Stimulated activated CD4-positive, alpha-beta T cell treated with anti-CD3 and anti-CD28 coated beads, Interleukin-15, amount 100 ng/mL, for 1 hour (primary cell): ENCODE results near the gene LAMA1.

Experiments used
- DNase-seq, 2 donors: peaks; one replicate each; pipeline ENCODE4 v3.0.0-alpha.2; 2020; ENCODE audit warnings: low read depth in 1 of 2, low spot score in 1 of 2

The LAMA1 gene

DNA sequence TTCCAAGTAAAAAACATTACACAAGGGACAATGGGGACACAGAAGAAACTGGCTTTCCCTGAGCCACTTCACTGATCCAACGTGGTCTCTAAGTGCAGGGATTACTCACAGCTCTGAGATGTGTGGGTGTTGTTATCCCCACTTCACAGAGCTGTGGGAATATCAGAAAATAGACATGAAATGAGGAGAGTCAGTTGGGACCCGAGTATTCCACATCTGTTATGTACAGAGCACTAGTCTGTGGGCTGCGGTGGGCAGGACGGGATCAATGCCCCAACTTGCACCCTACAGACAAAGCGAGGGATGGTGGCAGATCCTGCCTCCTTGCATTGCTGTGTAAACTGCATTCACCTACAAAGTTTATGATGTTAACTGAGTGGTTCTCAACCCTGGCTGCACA is 11.7 kb downstream of the LAMA1 start:
- DNase-seq: no peak

DNA sequence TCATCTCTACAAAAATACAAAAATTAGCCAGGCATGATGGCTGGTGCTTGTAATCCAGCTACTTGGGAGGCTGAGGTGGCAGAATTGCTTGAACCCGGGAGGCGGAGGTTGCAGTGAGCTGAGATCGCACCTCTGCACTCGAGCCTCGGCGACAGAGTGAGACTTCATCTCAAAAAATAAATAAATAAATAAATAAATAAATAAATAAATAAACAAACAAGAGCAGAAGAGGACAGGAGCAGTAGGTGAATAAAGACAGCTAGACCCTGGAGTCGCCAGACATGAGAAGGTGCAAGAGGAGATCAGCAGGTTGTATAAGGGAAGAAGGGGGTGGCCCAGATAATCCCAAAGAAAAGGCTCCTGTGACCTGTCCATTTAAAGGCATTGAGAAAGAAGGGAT is 12.3 kb downstream of the LAMA1 start:
- no peak for DNase-seq

- DNase-seq: no peak
Measured at GRCh38 chr18:7104649-7105048, 12.9 kb downstream of the LAMA1 start.

DNA sequence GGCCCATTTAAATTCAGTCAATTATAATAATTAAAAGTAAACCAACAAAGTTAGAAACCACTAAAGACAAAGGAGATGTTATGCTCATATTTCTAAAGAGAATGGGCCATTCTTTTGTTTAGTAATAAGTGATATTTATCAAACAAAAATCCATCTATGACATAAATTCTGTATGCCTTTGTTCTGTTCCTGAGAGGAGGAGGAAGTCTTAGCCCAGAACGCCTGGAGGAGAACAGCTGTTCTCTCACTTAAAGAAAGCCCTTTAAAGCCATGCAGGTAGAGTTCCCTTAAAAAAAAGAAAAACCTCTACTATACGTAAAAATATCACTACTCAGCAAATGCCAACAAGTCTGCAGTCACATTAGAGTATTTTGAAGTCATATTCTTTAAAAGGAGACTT is 15.5 kb downstream of the LAMA1 start:
- no peak for DNase-seq

- DNase-seq: no peak
Measured at GRCh38 chr18:7096838-7097237, 20.8 kb downstream of the LAMA1 start.

- no peak for DNase-seq
Measured at GRCh38 chr18:7094427-7094826, 23.2 kb downstream of the LAMA1 start.

DNA sequence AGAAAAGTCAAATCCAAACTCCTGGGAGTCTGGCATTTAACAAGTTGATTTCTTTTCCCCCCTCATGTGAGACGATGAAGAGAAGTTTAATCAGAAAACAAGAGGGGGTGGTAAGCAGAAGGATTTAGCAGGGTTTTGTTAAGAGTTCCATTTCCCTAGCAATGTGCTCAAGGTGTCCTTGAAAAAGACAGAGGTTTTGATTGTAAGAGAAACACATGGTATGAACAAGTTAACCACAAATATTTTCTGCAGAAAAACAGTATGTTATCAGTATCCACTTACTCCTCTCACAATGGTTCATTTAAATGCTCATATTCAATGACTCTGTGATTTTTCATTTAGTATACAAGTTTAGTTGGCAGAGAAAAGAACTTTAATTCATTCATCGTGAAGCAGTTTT is 26.8 kb downstream of the LAMA1 start:
- DNase-seq: no peak

- no peak for DNase-seq
Measured at GRCh38 chr18:7089369-7089768, 28.2 kb downstream of the LAMA1 start.

GRCh38 chr18:7084080-7085065 is 33.2 kb downstream of the LAMA1 start:
- no peak for DNase-seq

GRCh38 chr18:7082671-7083070 is 34.9 kb downstream of the LAMA1 start:
- no peak for DNase-seq

GRCh38 chr18:7079231-7079630 is 38.4 kb downstream of the LAMA1 start:
- no peak for DNase-seq

DNA sequence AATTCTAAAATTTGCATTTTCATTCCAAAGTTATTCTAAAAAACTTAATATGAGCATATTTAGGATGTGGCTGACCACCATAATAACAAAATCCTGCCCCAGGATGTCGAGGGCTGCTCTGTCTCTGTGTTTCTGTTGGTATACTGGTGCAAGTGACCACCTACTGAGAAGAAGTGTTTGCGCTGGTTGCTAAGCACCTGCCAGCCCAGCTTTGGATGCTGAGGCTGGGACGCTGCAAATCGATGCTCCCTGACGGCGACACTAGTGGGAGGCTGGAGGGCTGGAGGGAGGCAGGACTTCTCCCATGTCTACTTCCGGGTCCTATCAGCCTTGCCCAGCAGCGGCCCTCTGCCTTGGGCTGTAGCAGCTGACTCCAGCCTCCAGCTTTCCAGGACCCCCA is 45.0 kb downstream of the LAMA1 start:
- no peak for DNase-seq

GRCh38 chr18:7071600-7071999 is 46.0 kb downstream of the LAMA1 start:
- no peak for DNase-seq

GRCh38 chr18:7070466-7070865 is 47.1 kb downstream of the LAMA1 start:
- DNase-seq: no peak

DNA sequence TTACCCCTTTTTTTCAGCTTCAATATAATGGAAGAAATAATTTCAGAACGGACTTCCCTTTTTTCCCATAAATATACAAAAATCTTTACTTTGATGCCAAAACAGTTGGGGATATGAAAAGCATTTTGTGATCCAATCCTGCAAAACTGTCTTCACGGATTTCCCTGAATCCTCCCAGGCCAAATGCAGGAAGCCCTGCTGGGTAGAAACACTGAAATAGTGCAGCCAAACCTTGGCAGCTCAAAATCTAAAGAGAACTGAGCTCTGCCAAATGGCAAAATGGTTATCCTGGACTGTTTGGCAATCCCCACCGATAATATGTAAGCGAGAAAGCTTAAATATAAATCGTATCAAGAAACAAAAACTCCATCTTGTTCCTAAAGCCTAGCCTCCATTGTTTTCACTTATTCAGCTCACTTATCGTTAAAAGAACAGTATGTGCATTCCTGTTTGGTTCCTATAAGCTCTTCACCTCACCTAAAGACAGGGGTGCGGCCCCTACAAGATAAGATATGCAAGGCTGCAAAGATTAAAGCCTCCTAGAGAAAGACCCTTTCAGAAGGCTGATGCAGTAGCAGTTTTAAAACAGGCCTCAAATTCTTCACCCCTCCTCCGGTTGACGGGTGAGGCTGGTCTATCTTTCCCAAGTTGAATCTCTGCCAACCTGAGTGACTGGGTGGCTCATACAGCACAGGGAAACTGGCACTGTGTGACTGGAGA is 48.6 kb downstream of the LAMA1 start:
- DNase-seq: no peak

- DNase-seq: no peak
Measured at GRCh38 chr18:7066965-7067555, 50.5 kb downstream of the LAMA1 start.

DNA sequence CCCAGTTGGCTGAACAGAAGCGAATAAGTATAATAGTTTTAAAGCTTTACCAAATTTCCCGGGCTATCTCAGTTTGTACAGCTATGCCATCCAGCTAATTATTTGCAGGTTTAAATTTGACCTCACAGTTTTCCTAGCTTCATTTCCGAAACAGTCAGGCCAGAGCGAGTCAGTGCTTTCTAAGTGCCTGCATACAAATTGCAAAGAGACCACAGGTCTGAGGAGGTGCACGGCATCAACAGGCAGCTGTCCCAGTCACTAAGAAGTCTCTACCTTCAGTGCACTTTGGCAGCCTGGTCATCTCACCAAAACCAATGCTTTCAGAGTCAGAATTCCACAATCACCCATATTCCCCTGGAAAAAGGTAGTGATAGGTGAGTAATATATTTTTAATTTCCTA is 51.9 kb downstream of the LAMA1 start:
- DNase-seq: no peak

DNA sequence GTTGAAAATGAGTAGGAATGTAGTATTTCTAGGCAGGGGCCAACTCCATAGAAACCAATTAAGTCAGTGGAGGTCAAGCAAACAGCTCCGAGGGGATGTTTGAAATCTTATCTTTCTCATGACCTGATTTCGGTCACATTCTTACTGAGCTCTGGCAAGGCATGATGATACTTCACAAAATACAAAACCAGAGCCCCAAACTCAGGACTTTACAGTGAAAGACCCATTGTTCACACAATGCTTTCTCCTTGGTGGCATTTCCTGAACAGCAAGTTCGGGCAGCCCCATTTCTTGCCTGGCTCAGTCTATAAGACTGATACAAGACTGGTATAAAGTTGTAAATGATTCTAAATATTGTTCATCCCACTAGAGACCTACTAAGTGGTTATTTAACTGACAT is 53.3 kb downstream of the LAMA1 start:
- no peak for DNase-seq

GRCh38 chr18:7062811-7063210 is 54.8 kb downstream of the LAMA1 start:
- DNase-seq: no peak

DNA sequence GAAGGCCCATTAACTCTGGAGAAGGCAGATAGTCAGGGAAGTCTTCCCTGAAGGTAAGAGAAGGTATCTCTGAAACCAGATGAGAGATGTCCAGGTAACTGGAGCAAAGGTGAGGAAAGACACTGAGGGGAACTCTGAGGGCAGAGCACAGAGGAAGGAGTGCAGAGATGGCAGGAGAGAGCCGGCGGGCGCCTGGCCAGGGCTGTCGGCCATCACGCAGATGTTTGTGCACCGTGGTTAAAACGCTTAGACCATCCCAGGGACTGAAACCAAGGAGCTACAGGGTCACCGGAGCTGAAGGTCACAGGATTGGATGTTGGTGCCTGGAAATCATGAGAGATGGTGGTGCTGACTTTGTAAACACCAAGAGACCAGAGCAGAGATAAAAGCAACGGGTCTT is 55.4 kb downstream of the LAMA1 start:
- DNase-seq: no peak

- DNase-seq: no peak
Measured at GRCh38 chr18:7059276-7059675, 58.3 kb downstream of the LAMA1 start.

- DNase-seq: no peak
Measured at GRCh38 chr18:7056026-7056425, 61.6 kb downstream of the LAMA1 start.
